Fibroblast of lung (primary cell): ENCODE measurements around the gene RGS2. TPM values are rescaled to one million over a fixed set of nuclear protein-coding genes. Genes with fewer than 3 reads are reported as not detected.

ENCODE experiments used
- DNase-seq, 2 donors: peaks; one replicate each; pipeline versions ENCODE4 v3.0.0 to v3.0.0-alpha.2; 2010; ENCODE audit warnings: low read depth in 2 of 2
- H2AFZ ChIP-seq: 2 replicates; pipeline ENCODE4 v1.5.1; 2012; ENCODE audit warnings: low read length, control low read depth, inconsistent platforms
- H3K27ac ChIP-seq: 2 replicates; pipeline ENCODE4 v1.5.1; 2011; ENCODE audit warnings: low read length, control low read depth; ENCODE audit not compliant: insufficient read depth
- H3K27me3 ChIP-seq: 2 replicates; pipeline ENCODE4 v1.5.1; 2011; ENCODE audit warnings: mild to moderate bottlenecking, low read length; ENCODE audit not compliant: control insufficient read depth, insufficient read depth
- H3K36me3 ChIP-seq: 2 replicates; pipeline ENCODE4 v1.5.1; 2011; ENCODE audit warnings: low read length; ENCODE audit not compliant: control insufficient read depth, insufficient read depth
- H3K4me1 ChIP-seq: 2 replicates; pipeline ENCODE4 v1.5.1; 2011; ENCODE audit warnings: low read length; ENCODE audit not compliant: control insufficient read depth, insufficient read depth; ENCODE audit errors: extremely low read depth
- H3K4me2 ChIP-seq: 2 replicates; pipeline ENCODE4 v1.5.1; 2011; ENCODE audit warnings: low read length, control low read depth; ENCODE audit not compliant: insufficient read depth; ENCODE audit errors: extremely low read depth
- H3K4me3 ChIP-seq, 4 experiments: fragments of 200-600 bp in 1 of 4; sonication (generic) in 1 of 4; replicated peaks in 1 of 4; 2 replicates each; pipeline ENCODE4 v1.5.1; 2011 to 2016; ENCODE audit warnings: low read length in 4 of 4, low read depth in 3 of 4, mild to moderate bottlenecking in 3 of 4, control low read depth in 2 of 4, inconsistent platforms in 1 of 4, mixed read lengths in 1 of 4; ENCODE audit not compliant: insufficient read depth in 1 of 4; ENCODE audit errors: control extremely low read depth in 1 of 4
- H3K79me2 ChIP-seq: 2 replicates; pipeline ENCODE4 v1.5.1; 2012; ENCODE audit warnings: mild to moderate bottlenecking, low read length, inconsistent platforms; ENCODE audit not compliant: control insufficient read depth, insufficient read depth
- H3K9ac ChIP-seq: 2 replicates; pipeline ENCODE4 v1.5.1; 2011; ENCODE audit warnings: mild to moderate bottlenecking, low read length, control low read depth; ENCODE audit not compliant: insufficient read depth
- H3K9me3 ChIP-seq: 2 replicates; pipeline ENCODE4 v1.5.1; 2012; ENCODE audit warnings: low read depth, low read length; ENCODE audit not compliant: control insufficient read depth, insufficient read depth
- H4K20me1 ChIP-seq: 2 replicates; pipeline ENCODE4 v1.5.1; 2011; ENCODE audit warnings: low read length; ENCODE audit not compliant: control insufficient read depth, insufficient read depth; ENCODE audit errors: extremely low read depth
- CTCF ChIP-seq, 2 donors: IDR thresholded peaks in 1 of 2; conservative IDR thresholded peaks in 1 of 2; 1 replicate in 1 of 2; 2 replicates in 1 of 2; pipeline ENCODE4 v1.5.1; 2011 to 2012; ENCODE audit warnings: low read length in 2 of 2, control low read depth in 1 of 2, inconsistent platforms in 1 of 2, low read depth in 1 of 2, mild to moderate bottlenecking in 1 of 2
- EZH2 ChIP-seq: IDR thresholded peaks from 2 replicates; pipeline ENCODE4 v1.5.1; 2012; ENCODE audit warnings: low read length, control low read depth, mild to moderate bottlenecking; ENCODE audit errors: missing control alignments
- polyA plus RNA-seq, 2 donors: library from polyadenylated mRNA; depleted of rRNA in 1 of 2; stranded (reverse) in 1 of 2; unstranded in 1 of 2; fragments of >200 nt; gene quantifications; 2 replicates each; pipeline ENCODE4 v1.2.1, GENCODE V29; 2011 to 2012; ENCODE audit warnings: missing spikeins in 1 of 2
- total RNA-seq: library from RNA; depleted of rRNA; stranded (reverse); fragments of >200 nt; gene quantifications from 2 replicates; pipeline ENCODE4 v1.2.1, GENCODE V29; 2014

Gene RGS2
- total and polyA plus RNA-seq, 2 donors (not counting 1 experiment from before 2014, with no cell fraction given), result 31.7 to 43.9 TPM

GRCh38 chr1:192763243-192763642 is 45.6 kb upstream of the RGS2 start:
- Histone ChIP-seq H3K27me3 (no peaks in the 10 kb centered on the region), H4K20me1 (no peaks in the 10 kb centered on the region), H3K4me1 (peaks cover 6% of the 10 kb centered on the region), H3K9me3 (no peaks in the 10 kb centered on the region), H3K4me3 (no peak overlapping the region), H3K4me2 (no peak overlapping the region), H3K27ac (peak overlapping the region; percentile 28), H2AFZ (no peak overlapping the region), H3K9ac (no peak overlapping the region), H3K36me3 (no peaks in the 10 kb centered on the region), H3K79me2 (no peaks in the 10 kb centered on the region)
- peak; percentile 14 to 64 for DNase-seq
- TF ChIP-seq CTCF (conservative IDR thresholded peaks at IDR 0.05 in 1 of 2, IDR thresholded peaks at IDR 0.05 in 1 of 2; ENCODE audit: low read depth in 1 of 2, low read length in 2 of 2) (no peak), EZH2 (no peak)

- no peak overlapping the region for H3K4me2 ChIP-seq
- no peaks in the 10 kb centered on the region for H3K79me2 ChIP-seq
- H4K20me1 ChIP-seq, result no peaks in the 10 kb centered on the region
- peak overlapping the region; percentile 28 for H3K27ac ChIP-seq
- H3K4me1 ChIP-seq, result peaks cover 6% of the 10 kb centered on the region
- DNase-seq, result peak; percentile 58 to 73
- H3K9ac ChIP-seq, result no peak overlapping the region
- H3K27me3 ChIP-seq, result no peaks in the 10 kb centered on the region
- TF ChIP-seq EZH2, result no peak
- TF ChIP-seq CTCF (conservative IDR thresholded peaks at IDR 0.05 in 1 of 2, IDR thresholded peaks at IDR 0.05 in 1 of 2; ENCODE audit: low read depth in 1 of 2, low read length in 2 of 2), result no peak
- H2AFZ ChIP-seq, result no peak overlapping the region
- no peaks in the 10 kb centered on the region for H3K36me3 ChIP-seq
- H3K4me3 ChIP-seq, result no peak overlapping the region
- H3K9me3 ChIP-seq, result no peaks in the 10 kb centered on the region
Measured at GRCh38 chr1:192763756-192764155, 45.1 kb upstream of the RGS2 start.

GRCh38 chr1:192764675-192765074 is 44.2 kb upstream of the RGS2 start:
- H3K27ac ChIP-seq, result no peak overlapping the region
- H4K20me1 ChIP-seq, result no peaks in the 10 kb centered on the region
- H3K4me1 ChIP-seq, result peaks cover 6% of the 10 kb centered on the region
- H2AFZ ChIP-seq, result no peak overlapping the region
- no peak overlapping the region for H3K4me3 ChIP-seq
- H3K36me3 ChIP-seq, result no peaks in the 10 kb centered on the region
- DNase-seq, result no peak
- no peak overlapping the region for H3K4me2 ChIP-seq
- no peaks in the 10 kb centered on the region for H3K79me2 ChIP-seq
- H3K9me3 ChIP-seq, result no peaks in the 10 kb centered on the region
- TF ChIP-seq EZH2 (no peak), CTCF (conservative IDR thresholded peaks at IDR 0.05 in 1 of 2, IDR thresholded peaks at IDR 0.05 in 1 of 2; ENCODE audit: low read depth in 1 of 2, low read length in 2 of 2) (no peak)
- no peak overlapping the region for H3K9ac ChIP-seq
- no peaks in the 10 kb centered on the region for H3K27me3 ChIP-seq
